Measurements from ENCODE around the gene ZNF502. TPM values are rescaled to one million over a fixed set of nuclear protein-coding genes. Genes with fewer than 3 reads are reported as not detected.

ZNF502 gene
- total and polyA plus RNA-seq, 2 of the 13 experiments (the other 11 are each of a cell fraction or from before 2014, with no cell fraction given), result not detected

DNA sequence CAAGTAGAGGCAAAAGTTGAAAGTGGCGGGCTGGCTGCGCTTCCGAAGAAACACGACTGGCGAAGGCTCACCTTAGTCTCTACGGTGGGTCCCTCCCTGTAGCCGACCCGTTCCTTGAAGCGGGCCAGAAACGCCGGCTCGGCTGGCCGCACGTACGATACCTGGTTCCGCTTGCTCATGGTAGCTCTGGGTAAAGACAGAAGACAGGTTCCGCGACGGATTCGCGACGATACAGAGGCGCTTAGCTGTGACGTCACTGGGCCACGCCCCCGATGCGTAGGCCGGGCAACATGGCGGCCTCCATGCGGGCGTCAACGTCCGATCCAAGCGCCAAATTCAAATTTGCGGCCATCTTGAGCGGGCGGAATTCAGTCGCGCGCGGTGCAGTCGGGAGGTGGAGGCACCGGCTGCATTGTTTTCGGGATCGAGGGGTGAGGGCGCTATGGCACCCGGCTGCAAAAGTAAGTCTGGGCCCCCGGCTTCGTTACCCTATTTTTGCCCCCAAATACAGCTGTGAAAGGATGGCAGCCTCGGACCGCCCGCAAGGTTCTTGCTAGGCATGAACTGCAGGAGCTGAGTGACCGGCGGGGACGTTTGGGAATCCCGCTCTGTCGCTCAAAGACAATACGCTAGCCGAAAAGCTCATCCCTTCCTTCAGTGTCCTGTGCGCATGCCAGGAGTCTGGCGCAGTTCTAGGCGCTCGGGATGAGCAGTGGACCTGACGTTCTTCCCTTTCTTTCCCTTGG is 49.1 kb downstream of the ZNF502 start, which contains the start of the genes KIAA1143 and KIF15 (continued):
- TF ChIP-seq, protein P1, sequence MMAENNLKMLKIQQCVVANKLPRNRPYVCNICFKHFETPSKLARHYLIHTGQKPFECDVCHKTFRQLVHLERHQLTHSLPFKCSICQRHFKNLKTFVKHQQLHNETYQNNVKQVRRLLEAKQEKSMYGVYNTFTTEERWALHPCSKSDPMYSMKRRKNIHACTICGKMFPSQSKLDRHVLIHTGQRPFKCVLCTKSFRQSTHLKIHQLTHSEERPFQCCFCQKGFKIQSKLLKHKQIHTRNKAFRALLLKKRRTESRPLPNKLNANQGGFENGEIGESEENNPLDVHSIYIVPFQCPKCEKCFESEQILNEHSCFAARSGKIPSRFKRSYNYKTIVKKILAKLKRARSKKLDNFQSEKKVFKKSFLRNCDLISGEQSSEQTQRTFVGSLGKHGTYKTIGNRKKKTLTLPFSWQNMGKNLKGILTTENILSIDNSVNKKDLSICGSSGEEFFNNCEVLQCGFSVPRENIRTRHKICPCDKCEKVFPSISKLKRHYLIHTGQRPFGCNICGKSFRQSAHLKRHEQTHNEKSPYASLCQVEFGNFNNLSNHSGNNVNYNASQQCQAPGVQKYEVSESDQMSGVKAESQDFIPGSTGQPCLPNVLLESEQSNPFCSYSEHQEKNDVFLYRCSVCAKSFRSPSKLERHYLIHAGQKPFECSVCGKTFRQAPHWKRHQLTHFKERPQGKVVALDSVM (CRISPR knock-in tag; IDR thresholded peaks at IDR 0.05), result no peak
- no peak for TF ChIP-seq CHD4 (IDR thresholded peaks at IDR 0.05; ENCODE audit: borderline replicate concordance, low read length)
- TF ChIP-seq, protein P2, sequence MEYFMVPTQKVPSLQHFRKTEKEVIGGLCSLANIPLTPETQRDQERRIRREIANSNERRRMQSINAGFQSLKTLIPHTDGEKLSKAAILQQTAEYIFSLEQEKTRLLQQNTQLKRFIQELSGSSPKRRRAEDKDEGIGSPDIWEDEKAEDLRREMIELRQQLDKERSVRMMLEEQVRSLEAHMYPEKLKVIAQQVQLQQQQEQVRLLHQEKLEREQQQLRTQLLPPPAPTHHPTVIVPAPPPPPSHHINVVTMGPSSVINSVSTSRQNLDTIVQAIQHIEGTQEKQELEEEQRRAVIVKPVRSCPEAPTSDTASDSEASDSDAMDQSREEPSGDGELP (IDR thresholded peaks at IDR 0.05; ENCODE audit: borderline replicate concordance, low read depth), result peak; percentile 24; the same call in 1 of the 2 replicates
- TF ChIP-seq, protein P3, sequence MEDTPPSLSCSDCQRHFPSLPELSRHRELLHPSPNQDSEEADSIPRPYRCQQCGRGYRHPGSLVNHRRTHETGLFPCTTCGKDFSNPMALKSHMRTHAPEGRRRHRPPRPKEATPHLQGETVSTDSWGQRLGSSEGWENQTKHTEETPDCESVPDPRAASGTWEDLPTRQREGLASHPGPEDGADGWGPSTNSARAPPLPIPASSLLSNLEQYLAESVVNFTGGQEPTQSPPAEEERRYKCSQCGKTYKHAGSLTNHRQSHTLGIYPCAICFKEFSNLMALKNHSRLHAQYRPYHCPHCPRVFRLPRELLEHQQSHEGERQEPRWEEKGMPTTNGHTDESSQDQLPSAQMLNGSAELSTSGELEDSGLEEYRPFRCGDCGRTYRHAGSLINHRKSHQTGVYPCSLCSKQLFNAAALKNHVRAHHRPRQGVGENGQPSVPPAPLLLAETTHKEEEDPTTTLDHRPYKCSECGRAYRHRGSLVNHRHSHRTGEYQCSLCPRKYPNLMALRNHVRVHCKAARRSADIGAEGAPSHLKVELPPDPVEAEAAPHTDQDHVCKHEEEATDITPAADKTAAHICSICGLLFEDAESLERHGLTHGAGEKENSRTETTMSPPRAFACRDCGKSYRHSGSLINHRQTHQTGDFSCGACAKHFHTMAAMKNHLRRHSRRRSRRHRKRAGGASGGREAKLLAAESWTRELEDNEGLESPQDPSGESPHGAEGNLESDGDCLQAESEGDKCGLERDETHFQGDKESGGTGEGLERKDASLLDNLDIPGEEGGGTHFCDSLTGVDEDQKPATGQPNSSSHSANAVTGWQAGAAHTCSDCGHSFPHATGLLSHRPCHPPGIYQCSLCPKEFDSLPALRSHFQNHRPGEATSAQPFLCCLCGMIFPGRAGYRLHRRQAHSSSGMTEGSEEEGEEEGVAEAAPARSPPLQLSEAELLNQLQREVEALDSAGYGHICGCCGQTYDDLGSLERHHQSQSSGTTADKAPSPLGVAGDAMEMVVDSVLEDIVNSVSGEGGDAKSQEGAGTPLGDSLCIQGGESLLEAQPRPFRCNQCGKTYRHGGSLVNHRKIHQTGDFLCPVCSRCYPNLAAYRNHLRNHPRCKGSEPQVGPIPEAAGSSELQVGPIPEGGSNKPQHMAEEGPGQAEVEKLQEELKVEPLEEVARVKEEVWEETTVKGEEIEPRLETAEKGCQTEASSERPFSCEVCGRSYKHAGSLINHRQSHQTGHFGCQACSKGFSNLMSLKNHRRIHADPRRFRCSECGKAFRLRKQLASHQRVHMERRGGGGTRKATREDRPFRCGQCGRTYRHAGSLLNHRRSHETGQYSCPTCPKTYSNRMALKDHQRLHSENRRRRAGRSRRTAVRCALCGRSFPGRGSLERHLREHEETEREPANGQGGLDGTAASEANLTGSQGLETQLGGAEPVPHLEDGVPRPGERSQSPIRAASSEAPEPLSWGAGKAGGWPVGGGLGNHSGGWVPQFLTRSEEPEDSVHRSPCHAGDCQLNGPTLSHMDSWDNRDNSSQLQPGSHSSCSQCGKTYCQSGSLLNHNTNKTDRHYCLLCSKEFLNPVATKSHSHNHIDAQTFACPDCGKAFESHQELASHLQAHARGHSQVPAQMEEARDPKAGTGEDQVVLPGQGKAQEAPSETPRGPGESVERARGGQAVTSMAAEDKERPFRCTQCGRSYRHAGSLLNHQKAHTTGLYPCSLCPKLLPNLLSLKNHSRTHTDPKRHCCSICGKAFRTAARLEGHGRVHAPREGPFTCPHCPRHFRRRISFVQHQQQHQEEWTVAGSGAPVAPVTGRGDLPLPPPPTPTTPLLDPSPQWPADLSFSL (CRISPR knock-in tag; IDR thresholded peaks at IDR 0.05), result no peak
- peak; percentile 96 for TF ChIP-seq DMAP1 (CRISPR knock-in tag; IDR thresholded peaks at IDR 0.05)
- TF ChIP-seq, protein P4, sequence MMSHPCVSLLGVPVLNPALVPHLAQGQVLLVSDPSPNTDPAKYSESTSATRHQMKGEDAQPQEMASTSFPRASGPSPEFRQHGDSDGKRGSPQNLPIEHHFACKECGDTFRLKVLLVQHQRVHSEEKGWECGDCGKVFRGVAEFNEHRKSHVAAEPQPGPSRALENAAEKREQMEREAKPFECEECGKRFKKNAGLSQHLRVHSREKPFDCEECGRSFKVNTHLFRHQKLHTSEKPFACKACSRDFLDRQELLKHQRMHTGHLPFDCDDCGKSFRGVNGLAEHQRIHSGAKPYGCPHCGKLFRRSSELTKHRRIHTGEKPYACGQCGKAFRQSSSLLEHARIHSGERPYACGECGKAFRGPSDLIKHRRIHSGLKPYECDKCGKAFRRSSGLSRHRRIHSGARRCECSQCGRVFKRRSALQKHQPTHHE (CRISPR knock-in tag; IDR thresholded peaks at IDR 0.05; ENCODE audit: borderline replicate concordance), result peak; percentile 43; the same call in 1 of the 2 replicates
- 0 out of 2 replicates have a peak, but pooled peaks have one; percentile 59 for TF ChIP-seq ZFP1 (CRISPR knock-in tag; IDR thresholded peaks at IDR 0.05)
- TF ChIP-seq, protein P5, sequence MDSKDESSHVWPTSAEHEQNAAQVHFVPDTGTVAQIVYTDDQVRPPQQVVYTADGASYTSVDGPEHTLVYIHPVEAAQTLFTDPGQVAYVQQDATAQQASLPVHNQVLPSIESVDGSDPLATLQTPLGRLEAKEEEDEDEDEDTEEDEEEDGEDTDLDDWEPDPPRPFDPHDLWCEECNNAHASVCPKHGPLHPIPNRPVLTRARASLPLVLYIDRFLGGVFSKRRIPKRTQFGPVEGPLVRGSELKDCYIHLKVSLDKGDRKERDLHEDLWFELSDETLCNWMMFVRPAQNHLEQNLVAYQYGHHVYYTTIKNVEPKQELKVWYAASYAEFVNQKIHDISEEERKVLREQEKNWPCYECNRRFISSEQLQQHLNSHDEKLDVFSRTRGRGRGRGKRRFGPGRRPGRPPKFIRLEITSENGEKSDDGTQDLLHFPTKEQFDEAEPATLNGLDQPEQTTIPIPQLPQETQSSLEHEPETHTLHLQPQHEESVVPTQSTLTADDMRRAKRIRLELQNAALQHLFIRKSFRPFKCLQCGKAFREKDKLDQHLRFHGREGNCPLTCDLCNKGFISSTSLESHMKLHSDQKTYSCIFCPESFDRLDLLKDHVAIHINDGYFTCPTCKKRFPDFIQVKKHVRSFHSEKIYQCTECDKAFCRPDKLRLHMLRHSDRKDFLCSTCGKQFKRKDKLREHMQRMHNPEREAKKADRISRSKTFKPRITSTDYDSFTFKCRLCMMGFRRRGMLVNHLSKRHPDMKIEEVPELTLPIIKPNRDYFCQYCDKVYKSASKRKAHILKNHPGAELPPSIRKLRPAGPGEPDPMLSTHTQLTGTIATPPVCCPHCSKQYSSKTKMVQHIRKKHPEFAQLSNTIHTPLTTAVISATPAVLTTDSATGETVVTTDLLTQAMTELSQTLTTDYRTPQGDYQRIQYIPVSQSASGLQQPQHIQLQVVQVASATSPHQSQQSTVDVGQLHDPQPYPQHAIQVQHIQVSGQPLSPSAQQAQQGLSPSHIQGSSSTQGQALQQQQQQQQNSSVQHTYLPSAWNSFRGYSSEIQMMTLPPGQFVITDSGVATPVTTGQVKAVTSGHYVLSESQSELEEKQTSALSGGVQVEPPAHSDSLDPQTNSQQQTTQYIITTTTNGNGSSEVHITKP (CRISPR knock-in tag; IDR thresholded peaks at IDR 0.05; ENCODE audit: low read depth), result peak; percentile 26; the same call in 1 of the 2 replicates
- TF ChIP-seq STAT5B (CRISPR knock-in tag; IDR thresholded peaks at IDR 0.05), result no peak
- TF ChIP-seq CENPX (CRISPR knock-in tag; IDR thresholded peaks at IDR 0.05), result no peak
- TF ChIP-seq POLR2AphosphoS2 (IDR thresholded peaks at IDR 0.05; ENCODE audit: low read depth, low read length), result no peak
- no peak for TF ChIP-seq NFE2L2 (IDR thresholded peaks at IDR 0.05; ENCODE audit: low read length)
- no peak for TF ChIP-seq SMARCC2 (IDR thresholded peaks at IDR 0.05)

All from HepG2 (cell line).